HG03521 (cell line): Measurements from ENCODE around the gene CEP72.
"Not testable (repeated sequence)": the region's sequence is repeated elsewhere in the genome, so short reads cannot be mapped to it uniquely, and the experiment has no call there.

ENCODE experiments used
- ATAC-seq: cut with Tn5 transposase; IDR thresholded peaks from one replicate; pipeline ENCODE4 v1.9.1; 2021; ENCODE audit warnings: mild to moderate bottlenecking, moderate library complexity; ENCODE audit not compliant: unreplicated experiment

CEP72 gene

GRCh38 chr5:669111-669841 lies 57.1 kb downstream of the CEP72 start:
- no peak for ATAC-seq

- ATAC-seq = no peak
Observed at GRCh38 chr5:669842-670395, 57.8 kb downstream of the CEP72 start.

- no peak for ATAC-seq
Observed at GRCh38 chr5:670396-671270, 58.5 kb downstream of the CEP72 start.

GRCh38 chr5:671459-672328 lies 59.6 kb downstream of the CEP72 start:
- ATAC-seq = peak; percentile 40

GRCh38 chr5:672329-673160 lies 60.4 kb downstream of the CEP72 start:
- no peak for ATAC-seq

GRCh38 chr5:673161-673830 lies 61.2 kb downstream of the CEP72 start:
- ATAC-seq = no peak

GRCh38 chr5:673831-674629 lies 61.9 kb downstream of the CEP72 start:
- no peak for ATAC-seq

GRCh38 chr5:674630-675011 lies 62.5 kb downstream of the CEP72 start:
- no peak for ATAC-seq

- no peak for ATAC-seq
Observed at GRCh38 chr5:675111-675870, 63.2 kb downstream of the CEP72 start.

- no peak for ATAC-seq
Observed at GRCh38 chr5:675871-676698, 63.9 kb downstream of the CEP72 start.

GRCh38 chr5:676699-677076 lies 64.5 kb downstream of the CEP72 start:
- ATAC-seq = no peak

GRCh38 chr5:677131-678101 lies 65.3 kb downstream of the CEP72 start:
- no peak for ATAC-seq

GRCh38 chr5:678521-678920 lies 66.4 kb downstream of the CEP72 start:
- ATAC-seq = not testable (repeated sequence)

- ATAC-seq = not testable (repeated sequence)
Observed at GRCh38 chr5:679166-679895, 67.2 kb downstream of the CEP72 start.

- ATAC-seq = not testable (repeated sequence)
Observed at GRCh38 chr5:680118-680795, 68.1 kb downstream of the CEP72 start.
